HL-60/S4 treated with retinoic acid at 250 ng/mL for 4 days and 3 days (cell line): ENCODE results near the gene ZNF90.
"Not testable (repeated sequence)": the region's sequence is repeated elsewhere in the genome, so short reads cannot be mapped to it uniquely, and the experiment has no call there.

Source experiments
- in situ Hi-C: fragments of 300-500 bp; cut with MboI; formaldehyde crosslinking; loops from 2 replicates; pipeline ENCODE4 v1.7.0; 2022; ENCODE audit warnings: low sequenced_read_pairs

Gene ZNF90

GRCh38 chr19:20077791-20078463 lies at the start of gene ZNF90:
TSS of gene ZNF90 (plus strand) at chr19:20078000. CDS start at chr19:20078133, 133 bp downstream.
- in situ Hi-C loops: no loop called here

- in situ Hi-C loops: no loop called here
Measured at GRCh38 chr19:20028611-20029010, 49.2 kb upstream of the ZNF90 start.

- in situ Hi-C loops: no loop called here
Measured at GRCh38 chr19:20035935-20036334, 41.9 kb upstream of the ZNF90 start.

GRCh38 chr19:20038358-20039202 lies 39.2 kb upstream of the ZNF90 start:
- in situ Hi-C loops: no loop called here

GRCh38 chr19:20039203-20039723 lies 38.5 kb upstream of the ZNF90 start, which contains the start of gene ZNF682:
TSS of gene ZNF682 (minus strand) at chr19:20039505. CDS start at chr19:20039345, 160 bp downstream.
- in situ Hi-C loops: no loop called here

GRCh38 chr19:20044663-20045062 lies 33.1 kb upstream of the ZNF90 start:
- in situ Hi-C loops: no loop called here

- in situ Hi-C loops: not testable (repeated sequence)
Measured at GRCh38 chr19:20045742-20046141, 32.1 kb upstream of the ZNF90 start.

- in situ Hi-C loops: no loop called here
Measured at GRCh38 chr19:20051841-20052768, 25.7 kb upstream of the ZNF90 start.

- in situ Hi-C loops: not testable (repeated sequence)
Measured at GRCh38 chr19:20058738-20059137, 19.1 kb upstream of the ZNF90 start.

- in situ Hi-C loops: no loop called here
Measured at GRCh38 chr19:20060282-20060681, 17.5 kb upstream of the ZNF90 start.

- in situ Hi-C loops: no loop called here
Measured at GRCh38 chr19:20066861-20067260, 10.9 kb upstream of the ZNF90 start.

GRCh38 chr19:20067943-20068342 lies 9.9 kb upstream of the ZNF90 start:
- in situ Hi-C loops: no loop called here

- in situ Hi-C loops: not testable (repeated sequence)
Measured at GRCh38 chr19:20068559-20068958, 9.2 kb upstream of the ZNF90 start.

GRCh38 chr19:20070691-20071090 lies 7.1 kb upstream of the ZNF90 start:
- in situ Hi-C loops: no loop called here

- in situ Hi-C loops: no loop called here
Measured at GRCh38 chr19:20072936-20073335, 4.9 kb upstream of the ZNF90 start.

- in situ Hi-C loops: no loop called here
Measured at GRCh38 chr19:20078581-20079031, 806 bp downstream of the ZNF90 start.

- in situ Hi-C loops: no loop called here
Measured at GRCh38 chr19:20079476-20079875, 1.7 kb downstream of the ZNF90 start.

- in situ Hi-C loops: no loop called here
Measured at GRCh38 chr19:20080656-20081055, 2.9 kb downstream of the ZNF90 start.

- in situ Hi-C loops: not testable (repeated sequence)
Measured at GRCh38 chr19:20082232-20082833, 4.5 kb downstream of the ZNF90 start.

GRCh38 chr19:20082876-20083275 lies 5.1 kb downstream of the ZNF90 start:
- in situ Hi-C loops: not testable (repeated sequence)
